Fibroblast of pulmonary artery (primary cell): ENCODE data around the gene LARP4.
"Not testable (repeated sequence)": the region's sequence is repeated elsewhere in the genome, so short reads cannot be mapped to it uniquely, and the experiment has no call there.

Experiments
- DNase-seq: peaks from one replicate; pipeline ENCODE4 v3.0.0-alpha.2; 2010; ENCODE audit warnings: low read depth
- H3K4me3 ChIP-seq: replicated peaks from 2 replicates; pipeline ENCODE4 v1.5.1; 2011; ENCODE audit warnings: low read depth, mild to moderate bottlenecking, control low read depth, low read length, moderate library complexity
- CTCF ChIP-seq: IDR thresholded peaks from 2 replicates; pipeline ENCODE4 v1.5.1; 2011; ENCODE audit warnings: mild to moderate bottlenecking, control low read depth, low read length, inconsistent platforms; ENCODE audit errors: missing control alignments

LARP4 gene

DNA sequence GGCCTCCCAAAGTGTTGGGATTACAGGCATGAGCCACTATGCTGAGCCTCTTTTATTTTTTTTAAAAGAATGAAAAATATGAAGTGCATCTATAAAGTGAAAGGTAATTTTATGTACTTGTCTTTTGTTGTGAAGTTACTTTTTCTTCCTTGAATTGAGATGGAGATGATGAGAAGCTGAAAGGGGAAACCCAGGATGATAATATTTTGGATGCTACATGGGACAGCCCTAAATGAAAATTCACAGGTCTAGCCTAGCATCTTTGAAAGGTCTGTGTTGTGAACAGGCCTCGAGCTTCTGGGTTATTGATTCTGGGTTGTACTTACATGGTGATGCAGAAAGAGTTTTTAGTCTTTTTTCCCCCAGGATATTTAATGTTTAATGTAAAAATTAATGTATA is 118.7 kb downstream of the LARP4 start:
- no peak for DNase-seq
- no peak for TF ChIP-seq CTCF
- H3K4me3 ChIP-seq, result no peak overlapping the region

GRCh38 chr12:50520416-50521207 is 119.9 kb downstream of the LARP4 start:
- DNase-seq, result no peak
- H3K4me3 ChIP-seq, result no peak overlapping the region
- no peak for TF ChIP-seq CTCF

DNA sequence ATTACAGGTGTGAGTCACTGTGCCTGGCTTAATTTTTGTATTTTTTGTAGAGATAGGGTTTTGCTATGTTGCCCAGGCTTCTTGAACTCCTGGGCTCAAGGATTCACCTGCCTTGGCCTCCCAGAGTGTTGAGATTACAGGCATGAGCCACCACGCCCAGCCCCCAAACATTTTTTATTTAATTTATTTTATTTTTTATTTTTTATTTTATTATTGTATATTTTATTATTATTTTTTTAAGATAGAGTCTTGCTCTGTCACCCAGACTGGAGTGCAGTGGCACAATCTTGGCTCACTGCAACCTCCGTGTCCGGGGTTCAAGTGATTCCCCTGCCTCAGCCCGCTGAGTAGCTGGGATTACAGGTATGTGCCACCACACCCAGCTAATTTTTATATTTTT is 121.1 kb downstream of the LARP4 start:
- H3K4me3 ChIP-seq, DNase-seq: not testable (repeated sequence)

DNA sequence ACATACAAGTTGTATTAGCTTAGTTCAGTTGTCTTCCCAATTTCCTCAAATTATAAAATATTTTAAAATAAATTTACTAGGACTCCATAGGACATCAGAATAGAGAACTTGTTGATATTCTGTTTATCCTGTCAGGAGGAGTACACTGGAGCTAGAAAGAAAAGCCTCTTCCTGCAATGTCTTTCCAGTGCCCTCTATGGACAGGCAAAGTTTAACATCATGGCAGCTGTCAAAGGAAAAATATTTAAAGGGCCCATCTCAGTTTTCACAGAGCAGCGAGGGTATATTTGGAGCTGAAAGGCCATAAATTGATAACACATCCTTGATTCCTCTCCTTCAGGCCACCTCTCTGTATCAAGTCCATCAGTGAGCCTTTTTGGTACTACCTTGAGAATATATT is 123.1 kb downstream of the LARP4 start:
- H3K4me3 ChIP-seq, result no peak overlapping the region
- no peak for DNase-seq
- no peak for TF ChIP-seq CTCF

DNA sequence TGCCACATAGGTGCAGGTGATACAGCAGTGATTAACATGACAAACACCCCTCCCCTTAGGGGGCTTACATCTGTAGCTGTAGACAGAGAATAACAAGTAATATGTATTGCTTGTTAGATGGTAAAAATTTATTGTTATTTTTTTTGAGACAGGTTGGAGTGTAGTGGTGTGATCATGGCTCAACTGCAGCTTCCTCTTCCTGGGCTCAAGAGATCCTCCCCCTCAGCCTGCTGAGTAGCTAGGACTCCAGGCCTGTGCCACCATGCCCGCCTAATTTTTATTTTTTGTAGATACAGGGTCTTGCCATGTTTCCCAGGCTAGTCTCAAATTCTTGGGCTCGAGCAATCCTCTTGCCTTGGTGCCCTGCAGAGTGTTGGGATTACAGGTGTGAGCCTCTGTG is 123.9 kb downstream of the LARP4 start:
- H3K4me3 ChIP-seq, result no peak overlapping the region
- no peak for DNase-seq

DNA sequence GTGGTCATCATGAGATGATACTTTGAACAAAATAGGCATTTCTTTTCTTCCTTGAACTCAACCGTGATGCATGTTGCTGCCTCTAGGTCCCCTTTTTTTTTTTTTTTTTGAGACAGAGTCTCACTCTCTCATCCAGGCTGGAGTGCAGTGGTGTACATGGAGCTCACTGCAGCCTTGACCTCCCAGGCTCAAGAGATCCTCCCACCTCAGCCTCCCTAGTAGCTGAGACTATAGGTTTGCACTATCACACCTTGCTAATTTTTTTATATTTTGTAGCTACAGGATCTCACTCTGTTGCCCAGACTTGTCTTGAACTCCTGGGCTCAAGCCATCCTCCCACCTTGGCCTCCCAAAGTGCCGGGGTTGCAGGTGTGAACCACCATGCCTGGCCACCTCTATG is 124.7 kb downstream of the LARP4 start:
- H3K4me3 ChIP-seq, result no peak overlapping the region
- no peak for TF ChIP-seq CTCF
- no peak for DNase-seq

More for the DNA sequence above, 123.9 kb downstream of the LARP4 start:
- no peak for TF ChIP-seq CTCF

DNA sequence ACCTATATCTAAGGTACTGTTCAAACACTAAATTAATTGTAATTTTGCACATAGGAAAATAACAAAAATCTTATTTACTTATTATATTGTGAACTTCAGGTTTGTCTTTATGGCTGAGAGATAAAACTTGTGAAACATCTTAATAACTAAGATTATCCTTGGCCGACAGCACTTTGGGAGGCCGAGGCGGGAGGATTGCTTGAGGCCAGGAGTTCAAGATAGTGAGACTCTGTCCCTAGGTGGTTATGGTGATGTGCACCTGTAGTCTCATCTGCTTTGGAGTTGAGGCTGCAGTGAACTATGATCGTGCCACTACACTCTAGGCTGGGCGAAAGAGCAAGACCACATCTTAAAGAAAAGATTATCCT is 126.7 kb downstream of the LARP4 start:
- no peak for TF ChIP-seq CTCF
- H3K4me3 ChIP-seq, result no peak overlapping the region
- DNase-seq, result no peak

DNA sequence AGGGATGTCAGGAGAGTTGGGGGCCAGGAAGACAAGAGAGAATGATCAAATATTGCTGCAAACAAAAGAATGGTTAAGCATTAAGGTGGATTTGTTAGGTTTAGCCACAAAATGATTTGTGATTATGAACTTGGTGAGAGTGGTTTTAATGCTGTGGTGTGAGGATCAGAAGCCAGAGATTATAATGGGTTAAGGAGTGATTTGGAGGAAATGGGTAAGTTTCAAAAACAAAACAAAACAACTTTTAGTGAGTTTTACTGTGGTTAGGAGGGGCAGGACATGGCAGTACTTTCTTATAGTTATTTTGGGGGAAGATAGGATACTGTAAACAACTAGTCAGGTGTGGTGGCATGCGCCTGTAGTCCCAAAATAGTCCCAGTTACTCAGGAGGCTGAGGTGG is 128.1 kb downstream of the LARP4 start:
- DNase-seq, result no peak
- no peak for TF ChIP-seq CTCF

More for the DNA sequence above, 128.1 kb downstream of the LARP4 start:
- no peak overlapping the region for H3K4me3 ChIP-seq
